KMS-11 (cell line): ENCODE results near the gene KANK3.

Experiments used
- H2AFZ ChIP-seq: fragments of 200-600 bp; sonication (generic); 2 replicates; pipeline ENCODE4 v1.6.1; 2016; ENCODE audit warnings: antibody characterized with exemption, mixed run types, low read depth
- H3K27ac ChIP-seq: fragments of 200-600 bp; sonication (generic); 2 replicates; pipeline ENCODE4 v1.6.1; 2016; ENCODE audit warnings: mild to moderate bottlenecking, mixed run types
- H3K27me3 ChIP-seq: fragments of 200-600 bp; sonication (generic); 2 replicates; pipeline ENCODE4 v1.6.1; 2017; ENCODE audit warnings: mild to moderate bottlenecking, low read depth, mixed run types, moderate library complexity; ENCODE audit not compliant: insufficient read depth
- H3K36me3 ChIP-seq: fragments of 200-600 bp; sonication (generic); 2 replicates; pipeline ENCODE4 v1.6.1; 2017; ENCODE audit warnings: mild to moderate bottlenecking, mixed run types; ENCODE audit not compliant: insufficient read depth
- H3K4me1 ChIP-seq: fragments of 200-600 bp; sonication (generic); 2 replicates; pipeline ENCODE4 v1.6.1; 2016; ENCODE audit warnings: mild to moderate bottlenecking, low read depth, mixed run types; ENCODE audit not compliant: poor library complexity, severe bottlenecking
- H3K4me2 ChIP-seq: fragments of 200-600 bp; sonication (generic); 2 replicates; pipeline ENCODE4 v1.7.0; 2016; ENCODE audit warnings: mild to moderate bottlenecking, mixed run types
- H3K4me3 ChIP-seq: fragments of 200-600 bp; sonication (generic); IDR thresholded peaks from 2 replicates; pipeline ENCODE4 v1.6.1; 2017; ENCODE audit warnings: low read depth, low read length, mixed read lengths; ENCODE audit not compliant: insufficient read depth
- H3K79me2 ChIP-seq: fragments of 200-600 bp; sonication (generic); 2 replicates; pipeline ENCODE4 v1.6.1; 2016; ENCODE audit warnings: low read depth, mixed run types; ENCODE audit not compliant: insufficient read depth
- H3K9ac ChIP-seq: fragments of 200-600 bp; sonication (generic); 2 replicates; pipeline ENCODE4 v1.6.1; 2016; ENCODE audit warnings: mild to moderate bottlenecking, mixed run types
- H4K20me1 ChIP-seq: fragments of 200-600 bp; sonication (generic); 2 replicates; pipeline ENCODE4 v1.6.1; 2016; ENCODE audit warnings: mild to moderate bottlenecking, mixed run types; ENCODE audit not compliant: insufficient read depth
- TF ChIP-seq, protein P1 (sequence below): fragments of 200-600 bp; sonication (generic); conservative IDR thresholded peaks from 2 replicates; pipeline ENCODE4 v1.6.1; 2017; ENCODE audit warnings: low read depth, mild to moderate bottlenecking, antibody characterized with exemption, low read length, moderate library complexity, mixed read lengths

The KANK3 gene

GRCh38 chr19:8340341-8341096 is 2.5 kb downstream of the KANK3 start:
- Histone ChIP-seq H2AFZ (no peak overlapping the region), H3K4me1 (no peaks in the 10 kb centered on the region), H3K27me3 (peaks cover 17% of the 10 kb centered on the region; the same call in 1 of the 2 replicates)

GRCh38 chr19:8338835-8339234 is 4.2 kb downstream of the KANK3 start:
- Histone ChIP-seq H3K36me3 (no peaks in the 10 kb centered on the region), H3K9ac (no peak overlapping the region), H2AFZ (no peak overlapping the region), H3K4me3 (no peak overlapping the region), H3K27ac (no peak overlapping the region), H3K79me2 (no peaks in the 10 kb centered on the region), H3K27me3 (peaks cover 17% of the 10 kb centered on the region; the same call in 1 of the 2 replicates), H3K4me1 (no peaks in the 10 kb centered on the region), H4K20me1 (no peaks in the 10 kb centered on the region), H3K4me2 (no peak overlapping the region)
- TF ChIP-seq, protein P1, sequence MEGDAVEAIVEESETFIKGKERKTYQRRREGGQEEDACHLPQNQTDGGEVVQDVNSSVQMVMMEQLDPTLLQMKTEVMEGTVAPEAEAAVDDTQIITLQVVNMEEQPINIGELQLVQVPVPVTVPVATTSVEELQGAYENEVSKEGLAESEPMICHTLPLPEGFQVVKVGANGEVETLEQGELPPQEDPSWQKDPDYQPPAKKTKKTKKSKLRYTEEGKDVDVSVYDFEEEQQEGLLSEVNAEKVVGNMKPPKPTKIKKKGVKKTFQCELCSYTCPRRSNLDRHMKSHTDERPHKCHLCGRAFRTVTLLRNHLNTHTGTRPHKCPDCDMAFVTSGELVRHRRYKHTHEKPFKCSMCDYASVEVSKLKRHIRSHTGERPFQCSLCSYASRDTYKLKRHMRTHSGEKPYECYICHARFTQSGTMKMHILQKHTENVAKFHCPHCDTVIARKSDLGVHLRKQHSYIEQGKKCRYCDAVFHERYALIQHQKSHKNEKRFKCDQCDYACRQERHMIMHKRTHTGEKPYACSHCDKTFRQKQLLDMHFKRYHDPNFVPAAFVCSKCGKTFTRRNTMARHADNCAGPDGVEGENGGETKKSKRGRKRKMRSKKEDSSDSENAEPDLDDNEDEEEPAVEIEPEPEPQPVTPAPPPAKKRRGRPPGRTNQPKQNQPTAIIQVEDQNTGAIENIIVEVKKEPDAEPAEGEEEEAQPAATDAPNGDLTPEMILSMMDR: no peak

More at GRCh38 chr19:8340341-8341096, 2.5 kb downstream of the KANK3 start:
- TF ChIP-seq, protein P1: no peak
- H4K20me1 ChIP-seq: no peaks in the 10 kb centered on the region
- H3K4me3 ChIP-seq: no peak overlapping the region
- H3K27ac ChIP-seq: no peak overlapping the region
- no peak overlapping the region for H3K9ac ChIP-seq
- no peak overlapping the region for H3K4me2 ChIP-seq
- no peaks in the 10 kb centered on the region for H3K36me3 ChIP-seq
- no peaks in the 10 kb centered on the region for H3K79me2 ChIP-seq

GRCh38 chr19:8337728-8338127 is 5.3 kb downstream of the KANK3 start:
- H3K79me2 ChIP-seq: no peaks in the 10 kb centered on the region
- TF ChIP-seq, protein P1: no peak
- peaks cover 17% of the 10 kb centered on the region; the same call in 1 of the 2 replicates for H3K27me3 ChIP-seq
- no peak overlapping the region for H3K4me2 ChIP-seq
- H2AFZ ChIP-seq: no peak overlapping the region
- no peaks in the 10 kb centered on the region for H3K4me1 ChIP-seq
- no peak overlapping the region for H3K4me3 ChIP-seq
- H4K20me1 ChIP-seq: no peaks in the 10 kb centered on the region
- no peaks in the 10 kb centered on the region for H3K36me3 ChIP-seq
- no peak overlapping the region for H3K9ac ChIP-seq
- H3K27ac ChIP-seq: no peak overlapping the region

DNA sequence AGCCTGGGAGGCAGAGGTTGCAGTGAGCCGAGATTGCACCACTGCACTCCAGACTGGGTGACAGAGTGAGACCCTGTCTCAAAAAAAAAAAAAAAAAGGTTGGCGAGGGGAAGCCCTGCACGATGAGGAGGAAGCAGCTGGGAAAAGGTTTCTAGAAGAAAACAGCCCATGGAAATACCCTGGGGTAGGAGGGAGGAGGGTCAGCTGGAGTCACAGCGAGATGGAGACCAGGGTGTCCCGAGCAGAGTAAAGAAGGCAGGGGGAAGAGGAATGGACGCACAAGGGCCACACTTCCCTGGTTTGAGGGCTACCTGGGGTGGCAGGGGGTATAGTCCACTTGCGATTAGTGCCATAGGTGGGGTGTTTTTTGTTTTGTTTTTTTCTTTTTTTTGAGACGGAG is 6.4 kb downstream of the KANK3 start:
- Histone ChIP-seq H3K36me3 (no peaks in the 10 kb centered on the region), H4K20me1 (no peaks in the 10 kb centered on the region), H3K4me1 (no peaks in the 10 kb centered on the region), H2AFZ (no peak overlapping the region), H3K4me3 (no peak overlapping the region), H3K27ac (no peak overlapping the region), H3K27me3 (peaks cover 14% of the 10 kb centered on the region; the same call in 1 of the 2 replicates), H3K9ac (no peak overlapping the region), H3K79me2 (no peaks in the 10 kb centered on the region), H3K4me2 (no peak overlapping the region)
- TF ChIP-seq, protein P1: no peak
